ENCODE measurements around the gene UBR1. TPM values are rescaled to one million over a fixed set of nuclear protein-coding genes. Genes with fewer than 3 reads are reported as not detected.

Gene UBR1
- total and polyA plus RNA-seq, 7 donors = 4.8 to 25.1 (median 20.4) TPM

DNA sequence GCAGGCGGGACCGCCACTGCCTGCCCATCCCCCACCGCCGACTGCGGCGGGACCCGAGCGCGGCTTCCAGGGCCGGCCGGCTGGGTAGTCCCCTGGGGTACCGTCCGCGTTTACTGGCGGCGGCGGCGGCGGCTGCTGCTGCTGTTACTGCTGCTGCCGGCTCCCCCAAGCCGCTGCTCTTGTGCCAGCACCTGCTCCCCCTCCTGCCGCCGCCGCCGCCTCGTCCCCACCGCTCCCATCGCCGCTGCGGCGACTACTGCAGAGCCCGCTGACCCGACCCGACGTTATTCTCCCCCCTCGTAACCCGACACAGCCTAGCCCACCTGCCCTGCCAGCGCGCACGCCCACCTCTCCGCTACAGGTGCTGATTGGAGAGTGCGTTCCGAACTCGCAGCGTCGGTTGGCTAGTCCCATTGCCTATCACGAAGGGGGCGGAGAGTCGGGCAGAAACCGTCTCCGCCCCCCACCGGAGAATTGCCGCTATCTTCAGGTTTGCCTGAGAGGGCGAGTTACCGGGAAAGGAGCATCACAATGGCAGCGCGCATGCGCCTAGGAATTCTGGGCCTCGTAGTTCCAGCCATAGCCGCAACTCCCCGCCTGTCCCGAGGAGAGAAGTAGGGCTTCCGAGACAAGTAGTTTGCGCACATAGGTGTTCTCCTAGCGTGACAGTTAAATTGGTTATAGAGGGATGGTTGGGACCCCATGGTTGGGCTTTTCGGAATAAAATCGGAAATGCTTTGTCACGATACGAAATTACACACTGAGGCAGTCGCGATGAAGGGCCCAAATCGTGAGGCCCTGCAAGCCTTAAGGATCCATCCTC lies 185.1 kb downstream of the UBR1 start, which contains the start of gene TTBK2:
Gene TTBK2, minus strand, starts transcription at position 260 of the 823 bp plus-strand sequence. CDS start 42,161 bp downstream, outside the sequence.
- Histone ChIP-seq H3K36me3 (ENCODE audit: insufficient read depth in 1 of 2, low read depth in 1 of 2) (no peaks in the 10 kb centered on the region), H3K9me3 (no peaks in the 10 kb centered on the region), H3K4me3 (peak within 1 kb of the TSS; percentile 76), H3K27me3 (ENCODE audit: insufficient read depth in 3 of 3, low read length in 2 of 3) (no peaks in the 10 kb centered on the region), H3K4me1 (peaks cover 14% of the 10 kb centered on the region), H3K27ac (peak within 1 kb of the TSS; percentile 78)
- intact Hi-C loops (cut with DNase I) = loop anchor here (10.0 kb wide), 1 partner anchor 186 kb away; the partner anchor contains the start of gene CDAN1 (in 2 of the 2)
- peak; percentile 97 to 99 (median 98) for ATAC-seq
- peak; percentile 98 to 99 for DNase-seq
- peak; percentile 8 for TF ChIP-seq CTCF (IDR thresholded peaks at IDR 0.05)
- WGBS, 3 donors = 0 to 1% (median 1%) methylated on average over 63 to 72 of the region's 72 CpGs

DNA sequence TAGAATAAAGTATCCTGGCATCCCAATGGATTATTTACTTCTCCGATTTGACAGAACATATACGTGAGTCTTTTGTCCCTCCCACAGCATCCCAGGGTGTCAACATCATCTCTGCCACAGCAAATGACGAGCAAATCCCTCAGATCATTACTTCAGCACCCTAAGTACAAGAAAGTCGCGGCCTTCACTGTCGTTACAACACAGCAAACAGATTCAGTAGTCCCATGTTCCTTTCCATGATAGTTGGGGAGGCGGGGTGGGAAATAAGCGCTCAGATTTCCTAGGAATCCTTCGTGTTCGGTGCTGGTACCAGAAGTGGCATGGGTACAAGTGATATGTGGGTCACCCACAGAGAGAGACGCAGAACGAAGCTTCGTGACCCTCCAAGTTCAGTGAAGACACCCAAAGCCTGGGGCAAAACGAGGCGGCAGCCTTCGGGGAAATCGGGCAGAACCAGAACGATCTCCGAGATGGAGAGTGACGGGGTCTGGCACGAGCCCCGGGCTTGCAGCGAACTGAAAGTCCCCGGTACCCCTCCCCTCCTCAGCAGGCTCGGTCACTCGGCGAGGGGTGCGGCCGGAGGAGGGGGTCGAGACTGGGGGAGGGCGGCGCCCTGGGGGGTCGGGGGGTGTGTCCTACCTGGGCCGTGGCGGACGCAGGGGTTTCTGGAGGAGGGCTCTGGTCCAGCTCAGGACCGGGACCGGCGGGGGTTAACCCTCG lies 185.9 kb downstream of the UBR1 start:
- TF ChIP-seq CTCF (IDR thresholded peaks at IDR 0.05) = no peak
- DNase-seq = no peak
- Histone ChIP-seq H3K9me3 (no peaks in the 10 kb centered on the region), H3K27ac (peak overlapping the region; percentile 78), H3K36me3 (ENCODE audit: insufficient read depth in 1 of 2, low read depth in 1 of 2) (no peaks in the 10 kb centered on the region), H3K27me3 (ENCODE audit: insufficient read depth in 3 of 3, low read length in 2 of 3) (no peaks in the 10 kb centered on the region), H3K4me3 (peak overlapping the region; percentile 76), H3K4me1 (peaks cover 18% of the 10 kb centered on the region)
- intact Hi-C loops (cut with DNase I) = loop anchor here (5.0 to 10.0 kb wide), 2 partner anchors 63 to 185 kb away; partner anchors contain the start of gene CDAN1 (in 2 of the 2)
- 0 to 1% (median 0%) methylated on average over 28 to 40 of the region's 40 CpGs for WGBS, 3 donors
- ATAC-seq = peak in 1 of 4 donors; percentile 23

- no peak for TF ChIP-seq CTCF (IDR thresholded peaks at IDR 0.05)
- 39 to 52% (median 50%) methylated on average over 2 of the region's 2 CpGs for WGBS, 3 donors
- no peak for ATAC-seq
- intact Hi-C loops (cut with DNase I) = loop anchor here in 1 of 2 donors (5.0 kb wide), 1 partner anchor 62 kb away; no protein-coding TSS in a partner anchor
- Histone ChIP-seq H3K36me3 (ENCODE audit: insufficient read depth in 1 of 2, low read depth in 1 of 2) (no peaks in the 10 kb centered on the region), H3K4me3 (peak overlapping the region; percentile 76), H3K4me1 (peaks cover 24% of the 10 kb centered on the region), H3K9me3 (no peaks in the 10 kb centered on the region), H3K27ac (peak overlapping the region; percentile 78), H3K27me3 (ENCODE audit: insufficient read depth in 3 of 3, low read length in 2 of 3) (no peaks in the 10 kb centered on the region)
- no peak for DNase-seq
Measured at GRCh38 chr15:42919308-42919707, 186.5 kb downstream of the UBR1 start.

DNA sequence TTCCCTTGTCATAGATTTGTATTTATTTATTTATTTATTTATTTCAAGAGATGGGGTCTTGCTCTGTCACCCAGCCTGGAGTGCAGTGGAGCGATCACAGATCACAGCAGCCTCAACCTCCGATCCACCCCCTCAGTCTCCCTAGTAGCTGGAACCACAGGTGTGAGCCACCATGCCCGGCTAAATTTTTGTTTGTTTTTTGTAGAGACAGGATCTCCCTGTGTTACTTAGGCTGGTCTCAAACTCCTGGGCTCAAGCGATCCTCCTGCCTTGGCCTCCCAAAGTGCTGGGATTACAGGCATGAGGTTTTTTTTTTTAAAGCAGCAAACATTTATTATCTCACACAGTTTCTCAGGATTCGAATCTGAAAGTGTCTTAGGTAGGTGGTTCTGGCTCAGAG lies 187.8 kb downstream of the UBR1 start:
- no peak for DNase-seq
- no peak for TF ChIP-seq CTCF (IDR thresholded peaks at IDR 0.05)
- no peak overlapping the region for H3K4me3 ChIP-seq
- H3K27ac ChIP-seq = no peak overlapping the region
- H3K27me3 ChIP-seq (ENCODE audit: insufficient read depth in 3 of 3, low read length in 2 of 3) = no peaks in the 10 kb centered on the region
- ATAC-seq = no peak
- peaks cover 25% of the 10 kb centered on the region for H3K4me1 ChIP-seq
- no peaks in the 10 kb centered on the region for H3K36me3 ChIP-seq (ENCODE audit: insufficient read depth in 1 of 2, low read depth in 1 of 2)
- WGBS, 3 donors = 89 to 93% (median 92%) methylated on average over 5 of the region's 5 CpGs
- H3K9me3 ChIP-seq = no peaks in the 10 kb centered on the region
- intact Hi-C loops (cut with DNase I) = loop anchor here in 1 of 2 donors (5.0 kb wide), 1 partner anchor 61 kb away; no protein-coding TSS in a partner anchor
